Measurements from ENCODE around the gene SCAMP1.
"Not testable (repeated sequence)": the region's sequence is repeated elsewhere in the genome, so short reads cannot be mapped to it uniquely, and the experiment has no call there.

The SCAMP1 gene

DNA sequence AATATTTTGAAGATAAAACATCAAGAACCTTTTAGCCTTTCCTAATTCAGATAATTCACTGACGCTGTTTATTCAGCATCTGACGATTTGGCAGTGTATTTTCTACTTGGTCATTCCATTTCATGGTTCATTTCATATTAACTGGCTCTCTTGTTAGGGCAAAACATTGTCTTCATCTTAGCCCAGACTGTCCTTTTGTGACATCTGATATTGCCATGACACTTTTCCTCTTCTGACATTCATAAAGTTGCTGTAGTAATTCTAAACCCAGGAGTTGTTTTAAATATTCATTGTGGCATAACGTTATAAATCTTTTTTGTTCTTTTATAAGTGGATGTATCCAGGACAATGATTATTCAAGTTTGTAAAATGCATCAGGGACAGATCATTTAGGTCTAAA, 1.8 kb downstream of the SCAMP1 start:
- no peak for DNase-seq

DNA sequence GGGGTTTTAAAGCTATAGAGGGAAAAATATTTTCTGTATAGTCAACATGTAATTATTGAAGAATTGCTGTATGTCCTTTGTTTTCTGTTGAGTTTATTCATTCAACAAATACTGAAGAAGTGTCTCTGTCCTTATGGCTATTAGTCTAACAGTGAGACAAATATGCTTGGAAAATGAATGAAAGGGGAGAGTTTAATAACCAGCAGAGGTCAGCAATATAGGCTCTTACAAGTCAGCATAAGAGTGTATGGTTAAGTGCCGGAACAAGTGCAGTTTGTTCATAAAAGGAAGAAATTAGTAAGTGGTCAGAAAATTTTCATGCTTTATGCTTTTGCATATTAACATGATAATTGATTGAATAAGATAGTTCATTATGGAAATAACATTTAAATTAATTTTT, 3.6 kb downstream of the SCAMP1 start:
- DNase-seq = no peak

DNA sequence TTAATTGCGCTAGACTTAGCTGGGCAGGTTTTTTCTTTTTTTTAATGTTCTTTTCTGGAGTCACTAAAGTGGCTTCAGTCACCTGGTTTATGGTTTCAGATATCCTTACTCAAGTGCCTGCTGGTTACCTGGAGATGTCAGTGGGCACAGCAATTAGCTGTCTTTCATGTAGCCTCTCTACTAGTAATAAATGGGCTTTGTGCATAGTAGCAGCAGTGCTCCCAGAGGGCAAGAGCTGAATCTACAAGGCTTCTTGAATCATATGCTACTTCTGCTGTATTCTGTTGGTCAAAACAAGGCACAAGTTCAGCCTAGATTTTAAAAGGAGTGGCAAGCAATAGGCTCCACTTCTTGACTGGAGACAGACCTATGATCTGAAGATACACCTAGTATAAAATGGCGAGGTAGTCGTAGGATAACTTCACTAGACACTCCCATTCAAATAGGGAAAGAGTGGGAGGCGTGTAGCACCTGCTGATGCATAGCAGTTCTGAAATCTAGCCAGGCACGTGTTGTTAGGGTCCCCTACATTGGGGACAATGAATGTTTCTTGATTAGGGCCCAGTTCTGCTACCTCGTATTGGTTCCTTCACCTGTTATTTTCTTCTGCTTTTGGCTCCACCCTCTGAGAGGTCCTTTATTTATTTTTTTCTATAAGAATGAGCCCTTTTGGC, 7.0 kb downstream of the SCAMP1 start:
- DNase-seq = no peak

DNA sequence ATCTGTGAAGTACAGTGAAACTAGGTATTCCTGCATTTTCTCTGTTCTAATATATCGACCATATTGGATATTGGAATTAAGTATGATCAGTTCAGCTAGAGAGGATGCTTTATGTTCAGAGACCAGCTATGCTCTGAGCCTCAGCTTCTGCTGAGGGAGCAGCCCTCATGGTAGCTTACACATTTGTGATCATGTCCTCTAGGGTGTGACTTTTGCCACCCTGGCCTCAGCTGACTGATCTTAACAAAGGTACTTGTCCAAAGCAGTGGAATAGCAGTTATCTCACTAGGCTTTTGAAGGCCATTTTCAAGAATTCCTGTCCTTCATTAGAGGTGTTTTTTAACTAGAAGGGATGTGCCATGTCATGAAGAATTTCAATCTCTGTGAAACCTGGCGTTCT, 9.3 kb downstream of the SCAMP1 start:
- DNase-seq = no peak

DNA sequence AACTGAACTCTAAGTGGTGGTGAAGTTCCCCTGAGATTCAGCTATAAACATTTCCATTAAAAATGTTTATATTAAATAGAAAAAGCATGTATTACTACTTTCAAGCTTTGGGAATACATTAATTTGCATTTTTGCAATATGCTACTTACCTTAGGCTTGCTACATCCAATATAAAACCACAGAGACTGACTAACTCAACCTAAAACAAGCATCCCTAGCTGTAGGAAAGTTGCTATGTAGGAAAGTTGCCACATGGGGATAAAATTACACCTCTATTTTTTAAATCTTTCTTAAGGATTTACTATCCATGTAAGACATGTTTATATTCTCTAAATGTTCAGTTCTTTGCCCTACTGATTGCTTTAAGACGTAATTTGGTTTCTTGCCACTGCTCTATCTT, 12.8 kb downstream of the SCAMP1 start:
- DNase-seq = no peak

DNA sequence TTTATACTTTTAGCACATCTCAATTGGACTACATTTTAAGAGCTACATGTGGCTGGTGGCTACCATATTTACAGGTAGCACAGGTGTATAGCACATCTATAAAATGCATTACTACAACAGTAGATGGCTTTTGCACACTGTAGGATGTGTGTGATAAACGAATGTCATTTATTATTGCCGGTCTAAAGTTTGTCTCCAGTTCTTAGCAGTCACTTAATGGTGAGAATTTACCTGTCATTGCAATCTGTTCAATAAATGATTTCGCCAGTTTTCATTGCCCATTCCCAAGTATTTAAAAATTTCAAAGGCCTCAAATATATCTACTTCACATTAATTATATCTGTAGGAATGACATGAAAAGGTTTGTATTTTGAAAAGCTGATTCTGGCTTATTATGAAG, 15.9 kb downstream of the SCAMP1 start:
- DNase-seq = no peak

DNA sequence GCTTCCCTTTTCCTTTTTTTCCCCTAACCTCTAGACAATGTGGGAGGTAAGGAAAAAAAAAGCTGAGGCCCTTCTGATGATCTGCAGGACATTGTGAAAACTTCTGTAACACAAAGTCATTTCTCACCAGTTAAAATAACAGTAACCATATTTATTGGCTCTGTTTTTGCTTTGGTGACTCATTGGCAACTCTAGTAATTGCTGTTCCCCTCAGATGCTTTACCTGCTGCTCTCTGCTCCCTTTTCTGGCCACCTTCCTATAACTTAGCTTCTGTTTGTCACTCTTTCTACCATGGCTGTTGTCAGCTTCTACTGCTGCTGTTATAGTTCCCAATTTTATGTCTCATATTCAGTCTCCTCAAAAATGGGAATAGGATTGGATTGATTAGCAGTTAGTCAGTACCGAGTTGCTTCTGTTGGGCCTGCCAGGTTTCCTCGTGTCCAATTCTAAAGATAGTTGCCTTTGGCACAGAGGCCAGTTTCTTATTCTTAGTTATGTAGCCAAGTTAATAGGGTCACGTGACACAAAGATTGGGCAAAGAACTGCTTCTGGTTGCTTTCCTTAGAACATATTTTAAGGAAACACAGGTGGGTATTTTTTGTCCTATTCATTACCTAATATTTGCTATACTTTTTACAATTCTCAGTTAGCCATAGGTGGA, 16.8 kb downstream of the SCAMP1 start:
- DNase-seq = no peak

DNA sequence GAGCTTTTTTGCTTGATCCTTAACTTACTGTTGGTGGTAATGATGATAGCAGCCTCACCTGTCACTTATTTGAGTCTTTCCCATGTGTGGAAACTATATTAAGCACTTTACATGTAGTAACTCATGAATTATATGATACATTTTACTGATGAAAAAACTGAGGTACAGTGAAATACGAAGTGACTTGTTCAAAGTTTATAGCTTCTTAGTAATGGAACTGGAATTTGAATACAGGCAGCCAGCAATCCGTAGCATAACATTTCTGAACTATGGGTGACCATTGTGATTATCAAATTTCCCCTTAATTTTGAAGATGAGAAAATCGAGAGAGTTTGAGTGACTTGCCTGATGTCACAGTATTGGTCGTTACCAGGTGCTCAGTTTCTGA, 17.3 kb downstream of the SCAMP1 start:
- no peak for DNase-seq

DNA sequence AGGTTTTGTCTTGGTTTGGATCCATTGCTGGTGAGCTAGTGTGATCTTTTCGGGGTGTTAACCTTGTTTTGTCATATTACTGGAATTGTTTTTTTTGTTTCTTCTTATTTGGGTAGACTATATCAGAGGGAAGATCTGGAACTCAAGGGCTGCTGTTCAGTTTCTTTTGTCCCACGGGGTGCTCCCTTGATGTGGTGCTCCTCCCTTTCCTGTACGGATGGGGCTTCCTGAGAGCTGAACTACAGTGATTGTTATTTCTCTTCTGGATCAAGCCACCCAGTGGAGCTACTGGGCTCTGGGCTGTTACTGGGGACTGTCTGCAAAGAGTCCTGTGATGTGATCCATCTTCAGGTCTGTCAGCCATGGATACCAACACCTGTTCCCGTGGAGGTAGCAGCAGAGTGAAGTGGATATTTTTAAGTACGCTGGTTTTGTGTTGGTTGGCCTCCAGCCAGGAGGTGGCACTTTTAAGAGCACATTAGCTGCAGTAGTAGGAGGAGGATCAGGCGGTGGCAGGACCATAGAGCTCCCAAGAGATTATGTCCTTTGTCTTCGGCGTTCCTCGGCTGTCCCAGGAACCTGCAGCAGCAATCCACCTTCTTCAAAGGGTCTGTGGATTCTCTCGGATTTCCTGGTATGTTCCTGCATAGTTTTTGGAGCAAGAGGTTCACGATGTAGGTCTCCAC, 27.2 kb downstream of the SCAMP1 start:
- DNase-seq = no peak

DNA sequence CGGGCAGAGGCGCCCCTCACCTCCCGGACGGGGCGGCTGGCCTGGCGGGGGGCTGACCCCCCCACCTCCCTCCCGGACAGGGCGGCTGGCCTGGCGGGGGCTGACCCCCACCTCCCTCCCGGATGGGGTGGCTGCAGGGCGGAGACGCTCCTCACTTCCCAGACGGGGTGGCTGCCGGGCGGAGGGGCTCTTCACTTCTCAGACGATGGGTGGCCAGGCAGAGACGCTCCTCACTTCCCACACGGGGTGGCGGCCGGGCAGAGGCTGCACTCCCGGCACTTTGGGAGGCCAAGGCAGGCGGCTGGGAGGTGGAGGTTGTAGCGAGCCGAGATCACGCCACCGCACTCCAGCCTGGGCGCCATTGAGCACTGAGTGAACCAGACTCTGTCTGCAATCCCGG, 30.9 kb downstream of the SCAMP1 start:
- DNase-seq = not testable (repeated sequence)

DNA sequence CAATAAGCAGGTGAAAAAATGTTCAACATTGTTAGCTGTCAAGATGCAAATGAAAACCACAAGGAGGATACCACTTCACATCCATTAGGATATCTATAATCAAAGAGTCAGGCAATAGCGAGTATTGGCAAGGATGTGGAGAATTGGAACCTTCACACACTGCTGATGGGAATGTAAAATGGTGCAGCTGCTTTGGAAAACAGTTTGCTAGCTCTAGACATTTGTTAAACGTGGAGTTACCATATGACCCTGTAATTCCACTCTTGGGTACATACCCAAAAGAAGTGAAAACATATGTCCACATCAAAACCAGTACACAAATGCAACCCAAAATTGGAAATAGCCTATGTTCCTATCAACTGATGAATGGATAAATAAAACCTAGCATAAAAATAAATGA, 37.4 kb downstream of the SCAMP1 start:
- no peak for DNase-seq

DNA sequence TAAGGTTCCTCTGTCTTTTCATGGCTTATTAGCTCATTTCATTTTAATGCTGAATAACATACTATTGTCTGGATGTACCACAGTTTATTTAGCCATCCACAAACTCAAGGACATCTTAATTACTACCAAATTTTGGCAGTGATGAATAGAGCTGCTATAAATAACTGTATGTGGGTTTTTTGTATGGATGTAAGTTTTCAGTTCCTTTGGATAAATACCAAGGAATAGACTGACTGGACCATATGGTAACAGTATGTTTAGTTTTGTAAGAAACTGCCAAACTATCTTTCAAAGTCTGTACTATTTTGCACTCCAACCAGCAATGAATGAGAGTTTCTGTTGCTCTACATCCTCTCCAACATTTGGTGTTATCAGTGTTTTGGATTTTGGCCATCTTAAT, 38.7 kb downstream of the SCAMP1 start:
- DNase-seq = no peak

DNA sequence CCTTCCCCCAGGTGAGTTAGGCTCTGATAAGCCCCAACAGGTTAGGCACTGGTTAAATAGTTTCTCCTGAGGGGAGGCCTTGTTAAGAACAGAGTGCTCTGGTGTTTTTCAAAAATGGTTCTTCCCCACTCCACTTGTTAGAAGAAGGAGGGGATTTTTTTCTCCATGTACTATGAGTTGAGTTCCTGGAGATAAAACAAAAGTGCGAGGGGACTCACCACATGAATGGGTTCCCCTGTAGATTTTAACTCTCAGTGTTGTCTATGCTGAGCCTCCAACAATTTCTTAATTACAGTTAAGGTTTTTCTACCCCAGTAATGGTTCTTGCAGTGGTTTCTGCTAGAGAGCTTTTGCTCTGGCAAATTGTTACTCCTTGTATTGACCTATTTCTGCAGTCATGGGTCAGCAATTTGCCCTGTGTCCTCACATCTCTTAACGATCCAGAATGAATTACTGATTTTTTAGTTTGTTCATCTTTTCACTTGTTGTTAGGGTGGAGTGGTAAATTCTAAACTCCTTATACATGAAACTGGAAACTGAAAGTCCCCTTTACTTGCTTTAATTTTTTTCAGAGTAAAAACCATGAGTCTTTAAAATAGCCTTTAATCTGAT, 44.4 kb downstream of the SCAMP1 start:
- DNase-seq = no peak

DNA sequence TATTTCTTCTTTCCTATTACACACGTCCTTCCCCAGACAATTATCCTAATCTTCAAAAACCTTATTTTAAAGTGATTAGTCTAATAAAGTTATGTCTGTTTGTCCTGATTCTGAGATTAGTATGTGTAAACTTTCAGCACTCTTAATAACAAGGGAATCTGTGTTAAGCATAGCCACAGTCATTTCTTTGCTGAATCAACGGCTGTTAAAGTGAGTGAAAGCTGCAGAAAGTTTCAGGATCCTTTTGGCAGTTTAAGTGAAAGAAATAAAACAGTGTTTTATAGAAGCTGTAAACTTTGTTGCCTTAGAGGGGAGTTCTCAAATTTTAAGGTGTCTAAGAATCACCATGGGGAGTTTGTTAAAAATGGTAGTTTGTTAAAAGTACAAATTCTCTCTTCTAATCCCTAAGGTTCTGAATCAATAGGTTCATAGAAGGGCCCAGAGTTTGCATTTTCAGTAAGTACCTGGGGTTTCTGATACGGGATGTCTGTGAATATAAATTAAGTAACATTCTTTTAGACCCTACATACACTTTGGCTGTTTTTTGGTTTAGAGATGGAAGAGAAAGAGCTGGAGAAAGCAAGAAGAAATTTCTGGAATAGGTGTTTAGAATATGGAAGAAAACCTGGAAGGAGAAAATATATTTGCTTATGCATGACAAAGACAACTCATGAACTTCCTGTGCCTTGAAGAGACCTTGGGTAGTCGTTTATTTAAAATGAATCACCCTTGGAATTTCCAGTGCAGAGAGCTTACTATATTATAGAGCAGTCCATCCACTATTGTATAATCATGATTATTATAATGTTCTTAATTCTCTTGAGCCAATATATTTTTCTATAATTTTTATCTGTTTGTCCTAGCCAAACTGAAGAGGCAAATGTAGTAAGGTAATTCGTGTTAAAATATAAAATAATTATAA, 45.7 kb downstream of the SCAMP1 start:
- no peak for DNase-seq

DNA sequence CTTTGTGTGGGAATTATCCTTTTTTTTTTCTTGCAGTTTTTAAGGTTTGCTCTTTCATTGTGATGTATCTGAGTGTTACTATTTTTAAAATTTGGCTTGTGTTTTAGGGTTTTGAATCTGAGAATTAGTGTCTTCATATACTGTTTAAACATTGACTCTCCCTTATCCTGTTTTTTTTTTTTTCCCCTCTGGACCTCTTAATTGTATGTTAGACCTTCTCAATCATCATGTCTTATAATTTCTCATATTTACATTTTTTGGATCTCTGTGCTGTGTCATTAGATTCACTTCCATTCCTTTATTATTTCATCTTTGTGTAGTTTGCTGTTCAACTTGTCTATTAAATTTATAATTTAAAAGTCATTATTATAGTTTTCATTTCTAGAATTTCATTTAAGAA, 47.0 kb downstream of the SCAMP1 start:
- no peak for DNase-seq

DNA sequence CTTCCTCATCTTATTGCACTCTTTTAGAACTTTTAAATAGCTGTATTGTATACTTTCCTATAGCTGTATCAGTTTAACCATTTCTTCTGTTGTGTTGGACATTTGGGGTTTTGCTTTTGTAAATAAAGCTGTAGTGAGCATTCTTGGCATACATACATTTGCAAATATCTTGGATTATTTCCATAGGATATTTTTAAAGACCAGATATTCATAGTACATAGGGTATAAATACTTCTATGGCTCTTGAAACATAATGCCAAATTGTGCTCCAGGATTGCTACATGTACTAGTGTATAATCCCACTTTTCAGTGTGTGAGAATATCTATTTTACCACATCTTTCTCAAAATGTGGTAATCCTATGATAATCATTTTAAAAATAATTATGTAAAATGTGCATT, 51.2 kb downstream of the SCAMP1 start:
- no peak for DNase-seq

DNA sequence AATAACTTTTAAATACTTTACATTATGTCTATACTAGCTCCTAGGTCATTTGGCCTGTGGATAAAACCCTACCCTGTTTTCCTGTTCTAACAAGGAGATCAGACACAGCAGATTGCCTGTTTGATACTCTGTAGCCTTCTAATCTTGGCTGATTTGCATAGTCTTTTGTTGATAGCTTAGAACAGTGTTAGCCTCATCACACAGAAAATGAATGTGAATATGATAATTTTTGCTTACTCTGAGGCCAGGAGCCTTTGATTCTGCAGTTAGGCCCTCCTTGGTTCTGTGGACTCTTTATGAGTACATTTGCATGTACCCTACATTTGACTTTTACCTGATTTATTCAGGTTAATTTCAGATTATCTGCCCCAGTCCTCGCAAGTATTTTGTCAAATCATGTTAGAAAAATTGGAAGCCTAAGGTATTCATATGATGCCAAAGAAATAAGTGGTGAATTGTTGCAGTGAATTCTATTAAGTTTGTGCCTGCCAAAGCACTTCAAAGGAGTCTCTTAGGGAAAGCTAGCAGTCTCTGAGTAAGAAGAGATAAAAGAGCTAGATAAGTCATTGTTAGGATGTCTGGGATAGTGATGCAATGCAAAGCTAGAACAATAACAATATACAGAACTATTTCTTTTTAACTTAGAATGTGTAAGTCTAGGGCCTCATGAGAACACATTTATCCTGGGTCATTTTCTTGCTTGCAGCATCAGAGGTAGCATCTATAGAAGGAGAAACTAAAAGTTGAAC, 56.4 kb downstream of the SCAMP1 start:
- DNase-seq = no peak

DNA sequence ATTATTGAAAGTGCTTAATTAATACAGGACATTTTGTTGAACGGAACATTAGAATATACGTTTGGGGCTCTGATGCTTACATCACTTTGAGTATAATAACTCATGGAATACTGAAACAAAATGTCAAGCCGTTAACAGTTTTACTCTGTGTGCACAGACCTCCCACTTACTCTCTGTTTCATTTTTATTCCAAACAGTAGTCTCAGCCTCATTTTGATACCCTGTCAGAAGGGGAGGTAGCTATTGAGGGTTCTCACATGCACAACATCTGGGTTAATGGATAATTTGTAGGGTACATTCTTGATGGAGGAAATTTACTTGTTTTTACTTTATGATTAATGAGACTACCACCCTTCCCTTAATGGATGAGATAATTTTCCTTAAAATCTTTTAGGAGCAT, 59.0 kb downstream of the SCAMP1 start:
- DNase-seq = no peak

DNA sequence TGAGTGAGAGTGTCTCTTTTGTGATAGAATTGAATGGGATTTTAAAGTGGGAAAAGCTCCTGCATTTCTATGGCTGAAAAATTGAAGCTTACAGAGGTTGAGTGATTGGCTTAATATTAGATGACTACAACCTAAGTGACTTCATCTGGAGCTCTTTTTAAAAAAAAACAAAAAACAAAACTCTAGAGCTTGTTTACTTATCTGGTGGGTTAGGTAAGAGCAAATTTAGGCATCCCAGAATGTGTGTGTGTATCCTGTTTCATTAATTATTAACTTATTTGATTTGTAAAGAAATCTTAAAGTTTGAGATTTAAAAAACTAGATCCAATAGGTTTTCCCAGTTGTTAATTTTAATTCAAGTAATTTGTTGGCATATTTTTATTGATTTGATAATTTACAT, 60.1 kb downstream of the SCAMP1 start:
- DNase-seq = no peak

DNA sequence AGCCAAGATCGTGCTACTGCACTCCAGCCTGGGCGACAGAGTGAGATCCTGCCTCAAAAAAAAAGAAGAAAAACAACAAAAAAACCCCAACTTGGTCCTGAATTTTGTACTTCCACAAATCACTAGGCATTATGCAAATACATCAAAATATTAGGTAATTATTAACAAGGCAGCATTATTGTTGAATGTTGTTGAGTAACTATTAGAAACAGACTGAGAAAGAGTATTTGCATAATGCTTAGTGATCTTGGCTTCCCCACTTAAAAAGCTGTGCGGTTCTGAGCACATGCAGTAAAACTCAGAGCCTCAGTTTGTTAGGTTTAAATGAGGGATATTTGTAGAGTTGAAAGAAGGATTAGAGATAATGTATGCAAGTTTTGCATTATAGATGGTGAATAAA, 64.2 kb downstream of the SCAMP1 start:
- no peak for DNase-seq

DNA sequence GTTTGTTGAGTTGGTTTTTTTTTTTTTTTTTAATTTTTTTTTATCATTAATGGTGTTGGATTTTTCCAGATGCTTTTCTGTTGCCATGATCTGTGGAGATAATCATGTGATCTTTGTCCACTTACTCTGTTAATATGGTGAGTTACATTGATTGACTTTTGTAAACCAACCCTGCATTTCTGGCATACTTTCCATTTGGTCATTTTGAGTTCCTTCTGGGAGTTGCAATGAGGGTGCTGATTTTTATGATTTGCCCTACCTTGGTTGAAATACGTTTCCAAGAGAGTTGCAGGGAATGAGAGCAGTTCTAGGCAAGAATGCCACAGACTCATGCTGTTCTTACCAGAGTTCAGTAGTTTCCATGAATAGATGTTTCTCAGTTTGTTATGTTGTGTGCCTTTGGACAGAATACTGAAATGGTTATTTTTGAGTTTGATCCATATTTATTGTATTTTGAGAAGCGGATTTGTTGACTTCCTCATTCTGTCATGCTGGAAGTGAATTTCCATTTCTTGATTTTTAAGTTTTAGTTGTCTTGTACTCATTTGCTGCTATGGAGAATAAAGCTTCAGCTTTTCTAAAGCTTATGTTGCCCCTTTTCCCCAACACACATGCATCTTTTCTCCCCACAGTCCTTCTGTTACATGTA, 69.0 kb downstream of the SCAMP1 start:
- DNase-seq = no peak

DNA sequence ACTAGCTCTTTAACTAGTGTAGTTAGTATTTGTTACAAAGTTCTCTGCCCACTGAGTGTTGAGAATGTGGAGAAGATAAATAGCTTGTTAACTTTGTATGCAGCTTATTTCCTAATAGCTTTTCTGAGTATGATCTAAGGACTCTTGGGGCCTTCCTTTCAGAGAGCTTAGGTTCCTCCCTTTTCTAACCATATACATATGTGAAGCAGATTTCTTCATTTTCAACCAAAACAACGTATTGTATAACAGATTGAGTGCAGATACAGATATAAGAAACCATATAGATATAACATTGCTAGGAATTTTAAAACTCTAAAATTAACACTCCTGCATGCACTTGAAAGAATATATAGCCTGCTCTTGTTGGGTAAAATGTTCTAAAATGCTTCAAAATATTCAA, 70.4 kb downstream of the SCAMP1 start:
- DNase-seq = no peak

All from DMS 273 treated with DMSO at 0.1 percent for 48 hours (cell line).